CD4-positive, alpha-beta memory T cell (primary cell): ENCODE measurements around the gene ZNF268. TPM values are rescaled to one million over a fixed set of nuclear protein-coding genes. Genes with fewer than 3 reads are reported as not detected.

Source experiments
- CTCF ChIA-PET: fragments of 350-600 bp; sonication (Branson Sonifier 250); formaldehyde crosslinking; loops from one replicate; lab custom pipeline; 2021; ENCODE audit warnings: inconsistent platforms; ENCODE audit not compliant: partially characterized antibody; lab: Charles Lee
- POLR2A ChIA-PET: fragments of 350-600 bp; sonication (Branson Sonifier 250); formaldehyde crosslinking; loops from one replicate; lab custom pipeline; 2021; ENCODE audit not compliant: partially characterized antibody; lab: Charles Lee
- DNase-seq, 5 donors: peaks; one replicate each; pipeline versions ENCODE4 v3.0.0 to v3.0.0-alpha.2; 2020 to 2022; ENCODE audit warnings: mixed read lengths in 1 of 5
- H3K27ac ChIP-seq: one replicate; pipeline ENCODE4 v1.7.0; 2013; ENCODE audit warnings: low read depth, low read length
- H3K27me3 ChIP-seq: 2 replicates; pipeline ENCODE4 v1.7.0; 2013; ENCODE audit warnings: mild to moderate bottlenecking, low read length, moderate library complexity; ENCODE audit not compliant: insufficient read depth
- H3K36me3 ChIP-seq: 2 replicates; pipeline ENCODE4 v1.7.0; 2013; ENCODE audit warnings: mild to moderate bottlenecking, low read length, moderate library complexity; ENCODE audit not compliant: insufficient read depth
- H3K4me1 ChIP-seq: 2 replicates; pipeline ENCODE4 v1.7.0; 2013; ENCODE audit warnings: mild to moderate bottlenecking, low read length, moderate library complexity; ENCODE audit not compliant: insufficient read depth
- H3K4me3 ChIP-seq, 2 donors: one replicate each; pipeline ENCODE4 v1.7.0; 2013; ENCODE audit warnings: low read length in 2 of 2, mild to moderate bottlenecking in 1 of 2
- H3K9me3 ChIP-seq, 2 donors: one replicate each; pipeline ENCODE4 v1.7.0; 2013; ENCODE audit warnings: low read length in 2 of 2, control low read depth in 1 of 2; ENCODE audit not compliant: control insufficient read depth in 1 of 2
- H3K27ac Mint-ChIP-seq, 7 donors: one replicate each; pipeline ENCODE4 v1.8.0; 2020 to 2021; ENCODE audit warnings: mixed read lengths in 7 of 7, mild to moderate bottlenecking in 6 of 7, inconsistent platforms in 3 of 7, moderate library complexity in 3 of 7
- H3K27me3 Mint-ChIP-seq, 2 donors: one replicate each; pipeline ENCODE4 v1.8.0; 2020 to 2021; ENCODE audit warnings: mixed read lengths in 2 of 2
- H3K36me3 Mint-ChIP-seq, 2 donors: one replicate each; pipeline ENCODE4 v1.8.0; 2020 to 2021; ENCODE audit warnings: mixed read lengths in 2 of 2, inconsistent platforms in 1 of 2, mild to moderate bottlenecking in 1 of 2
- H3K4me1 Mint-ChIP-seq, 4 donors: one replicate each; pipeline ENCODE4 v1.8.0; 2020 to 2021; ENCODE audit warnings: mixed read lengths in 4 of 4, mild to moderate bottlenecking in 1 of 4
- H3K4me3 Mint-ChIP-seq, 8 donors: one replicate each; pipeline ENCODE4 v1.8.0; 2020 to 2021; ENCODE audit warnings: mixed read lengths in 8 of 8, mild to moderate bottlenecking in 7 of 8, moderate library complexity in 6 of 8, inconsistent platforms in 3 of 8
- H3K9me3 Mint-ChIP-seq, 8 donors: one replicate each; pipeline ENCODE4 v1.8.0; 2020 to 2021; ENCODE audit warnings: mixed read lengths in 8 of 8, mild to moderate bottlenecking in 5 of 8, inconsistent platforms in 3 of 8, moderate library complexity in 1 of 8
- intact Hi-C: fragments of 100-400 bp; cut with micrococcal nuclease; formaldehyde crosslinking; loops from one replicate; pipeline ENCODE4 v1.15.1; 2023
- polyA plus RNA-seq, 2 donors: library from polyadenylated mRNA; unstranded; fragments of 300-500 nt; fragmentation: Illumina TruSeq; gene quantifications; one replicate each; pipeline ENCODE4 v1.2.3, GENCODE V29; 2021
- total RNA-seq, 2 experiments: library from RNA; stranded (reverse); gene quantifications; one replicate each; pipeline ENCODE4 v1.2.3, GENCODE V29; 2021

ZNF268 gene
- total and polyA plus RNA-seq, 4 experiments from 2014 or later: 18.5 to 39.6 (median 27.2) TPM

- POLR2A ChIA-PET: no interaction called here
- peaks cover 0 to 3% of the 10 kb centered on the region in 2 donors for H3K27me3 Mint-ChIP-seq
- no peaks in the 10 kb centered on the region for H3K9me3 ChIP-seq
- no peaks in the 10 kb centered on the region for H3K27me3 ChIP-seq
- DNase-seq: no peak
- H3K4me3 Mint-ChIP-seq: peak overlapping the region in 1 of 8 donors; percentile 18
- CTCF ChIA-PET: no interaction called here
- peaks cover 0 to 31% (median 13%) of the 10 kb centered on the region in 8 donors for H3K9me3 Mint-ChIP-seq
- H3K27ac Mint-ChIP-seq: no peak overlapping the region
- H3K36me3 ChIP-seq: no peaks in the 10 kb centered on the region
- no peak overlapping the region for H3K4me3 ChIP-seq
- no peaks in the 10 kb centered on the region for H3K4me1 ChIP-seq
- intact Hi-C loops: no loop called here
- peaks cover 0 to 2% (median under 1%) of the 10 kb centered on the region in 4 donors for H3K4me1 Mint-ChIP-seq
- H3K36me3 Mint-ChIP-seq: peaks cover 0 to 4% of the 10 kb centered on the region in 2 donors
- H3K27ac ChIP-seq: no peak overlapping the region
Measured at GRCh38 chr12:133225527-133225926, 44.2 kb downstream of the ZNF268 start.

DNA sequence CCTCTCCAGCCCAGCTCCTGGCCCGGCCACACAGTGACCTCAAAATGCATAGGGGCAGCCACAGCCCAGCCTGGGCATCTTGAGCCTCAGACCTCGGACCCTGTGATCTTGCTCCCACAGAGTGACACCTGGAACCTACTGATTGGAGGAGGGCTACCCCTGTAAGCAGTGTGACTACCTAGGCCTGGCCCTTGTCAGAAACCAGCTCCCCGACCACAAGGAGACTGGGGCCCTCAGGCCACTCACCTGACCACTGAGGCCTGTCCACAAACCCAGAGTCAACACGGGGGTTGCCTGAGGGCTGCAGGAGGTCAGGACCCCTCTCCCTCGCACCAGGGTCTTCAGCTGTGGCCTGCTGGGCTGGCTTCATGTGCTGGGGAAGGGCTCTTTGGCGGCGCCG is 45.4 kb downstream of the ZNF268 start:
- POLR2A ChIA-PET: no interaction called here
- intact Hi-C loops: no loop called here
- peaks cover 0 to 22% (median 11%) of the 10 kb centered on the region in 8 donors for H3K9me3 Mint-ChIP-seq
- no peaks in the 10 kb centered on the region for H3K4me1 ChIP-seq
- H3K36me3 ChIP-seq: no peaks in the 10 kb centered on the region
- H3K4me3 Mint-ChIP-seq: no peak overlapping the region
- H3K9me3 ChIP-seq: no peaks in the 10 kb centered on the region
- no peak overlapping the region for H3K4me3 ChIP-seq
- H3K27me3 ChIP-seq: no peaks in the 10 kb centered on the region
- peaks cover 0 to 2% (median under 1%) of the 10 kb centered on the region in 4 donors for H3K4me1 Mint-ChIP-seq
- H3K36me3 Mint-ChIP-seq: peaks cover 0 to 3% of the 10 kb centered on the region in 2 donors
- CTCF ChIA-PET: no interaction called here
- no peak for DNase-seq
- H3K27ac ChIP-seq: no peak overlapping the region
- H3K27ac Mint-ChIP-seq: no peak overlapping the region
- H3K27me3 Mint-ChIP-seq: peaks cover 0 to 3% of the 10 kb centered on the region in 2 donors

DNA sequence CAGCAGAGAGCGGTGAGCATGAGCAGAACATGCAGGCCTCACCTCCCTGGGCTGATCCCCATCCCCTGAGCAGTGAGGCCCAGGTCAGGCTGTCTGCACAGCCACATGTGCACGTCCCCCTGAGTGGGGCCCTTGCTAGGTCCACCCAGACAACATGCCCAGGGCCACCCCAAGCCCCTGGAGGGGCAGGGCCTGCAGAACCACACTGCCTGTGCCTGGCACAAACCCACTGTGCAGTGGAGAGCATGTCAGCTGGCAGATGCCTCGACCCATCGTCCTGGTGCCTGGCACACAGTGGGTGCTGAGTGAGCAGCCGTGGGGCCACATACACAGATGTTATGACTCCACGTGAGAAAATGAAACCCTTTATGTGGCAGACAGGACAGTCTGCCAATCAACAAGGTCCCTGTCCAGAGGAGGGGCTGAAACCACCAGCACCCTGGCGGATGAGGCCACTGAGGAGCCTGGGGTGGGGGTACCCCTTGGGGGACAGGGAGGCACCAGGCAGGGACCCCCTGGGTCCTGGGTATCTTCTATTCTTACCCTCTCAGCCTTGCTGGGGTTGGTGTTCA is 46.1 kb downstream of the ZNF268 start:
- intact Hi-C loops: no loop called here
- no peaks in the 10 kb centered on the region for H3K9me3 ChIP-seq
- Mint-ChIP-seq H3K27me3 (peaks cover 0 to 3% of the 10 kb centered on the region in 2 donors), H3K27ac (no peak overlapping the region), H3K36me3 (no peaks in the 10 kb centered on the region), H3K4me3 (no peak overlapping the region), H3K9me3 (peaks cover 0 to 20% (median 10%) of the 10 kb centered on the region in 8 donors), H3K4me1 (peaks cover 0 to 2% (median under 1%) of the 10 kb centered on the region in 4 donors)
- H3K4me3 ChIP-seq: no peak overlapping the region
- ChIA-PET CTCF (no interaction called here), POLR2A (no interaction called here)
- H3K27ac ChIP-seq: no peak overlapping the region
- H3K4me1 ChIP-seq: no peaks in the 10 kb centered on the region
- H3K27me3 ChIP-seq: no peaks in the 10 kb centered on the region
- no peaks in the 10 kb centered on the region for H3K36me3 ChIP-seq
- DNase-seq: no peak

DNA sequence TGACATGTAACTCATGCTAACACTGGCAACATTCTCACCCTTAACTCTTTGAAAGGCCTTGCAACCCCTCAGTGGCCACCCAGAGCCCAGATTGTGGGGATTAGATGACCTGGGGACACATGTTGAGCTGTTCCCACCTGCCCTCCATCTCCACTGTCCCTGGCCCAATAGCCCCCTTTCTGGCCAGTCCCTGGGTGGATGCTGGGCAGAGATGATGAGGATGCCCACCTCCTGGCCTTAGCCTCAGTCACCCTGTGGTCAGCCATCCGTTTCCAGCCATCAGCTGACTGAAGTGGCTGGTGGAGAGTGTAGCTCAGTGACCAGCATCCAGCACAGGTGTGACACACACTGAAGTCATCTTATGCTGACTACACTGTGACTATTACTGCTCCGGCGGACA is 49.7 kb downstream of the ZNF268 start:
- ChIA-PET CTCF (no interaction called here), POLR2A (no interaction called here)
- Histone ChIP-seq H3K4me3 (no peak overlapping the region), H3K27ac (no peak overlapping the region), H3K9me3 (peaks cover 0 to 5% of the 10 kb centered on the region in 2 donors), H3K4me1 (no peaks in the 10 kb centered on the region), H3K27me3 (no peaks in the 10 kb centered on the region), H3K36me3 (no peaks in the 10 kb centered on the region)
- no peak overlapping the region for H3K4me3 Mint-ChIP-seq
- H3K36me3 Mint-ChIP-seq: no peaks in the 10 kb centered on the region
- peaks cover 0 to 2% (median under 1%) of the 10 kb centered on the region in 4 donors for H3K4me1 Mint-ChIP-seq
- intact Hi-C loops: no loop called here
- H3K9me3 Mint-ChIP-seq: peaks cover 2 to 18% (median 5%) of the 10 kb centered on the region in 8 donors
- H3K27me3 Mint-ChIP-seq: peaks cover 0 to 3% of the 10 kb centered on the region in 2 donors
- H3K27ac Mint-ChIP-seq: no peak overlapping the region
- DNase-seq: no peak

- H3K4me3 ChIP-seq: no peak overlapping the region
Measured at GRCh38 chr12:133233006-133233405, 51.7 kb downstream of the ZNF268 start.

DNA sequence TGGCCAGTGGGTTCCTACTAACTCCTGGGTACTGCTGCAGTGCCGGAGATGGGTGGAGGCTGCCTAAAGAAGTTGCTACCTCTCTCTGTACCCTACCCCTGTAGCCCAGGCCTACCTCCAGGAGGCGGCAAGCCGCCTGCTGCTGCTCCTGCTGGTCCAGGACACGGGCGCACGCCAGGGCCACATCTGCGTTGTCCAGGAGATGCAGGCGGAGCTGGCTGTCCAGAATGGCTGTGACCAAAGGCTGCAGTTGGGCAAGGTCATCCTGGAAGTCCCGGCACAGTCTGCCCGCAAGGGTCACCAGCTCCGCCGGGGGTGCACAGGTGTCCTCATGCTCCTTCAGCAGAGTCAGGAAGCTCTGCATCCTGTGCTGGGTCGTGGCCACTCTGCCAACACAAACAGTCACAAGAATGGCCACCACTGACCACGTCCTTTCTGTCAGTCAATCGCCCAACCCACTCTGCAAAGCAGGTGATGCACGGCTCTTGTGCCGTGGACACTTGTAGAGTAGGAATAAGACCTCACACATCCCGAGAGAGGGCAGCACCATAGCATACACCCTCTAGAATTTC is 52.8 kb downstream of the ZNF268 start:
- Mint-ChIP-seq H3K27me3 (peaks cover 0 to 3% of the 10 kb centered on the region in 2 donors), H3K4me1 (peaks cover 0 to 2% (median 0%) of the 10 kb centered on the region in 4 donors), H3K27ac (no peak overlapping the region), H3K4me3 (no peak overlapping the region), H3K9me3 (peaks cover 0 to 28% (median 12%) of the 10 kb centered on the region in 8 donors), H3K36me3 (no peaks in the 10 kb centered on the region)
- Histone ChIP-seq H3K4me3 (no peak overlapping the region), H3K27me3 (no peaks in the 10 kb centered on the region), H3K36me3 (no peaks in the 10 kb centered on the region), H3K9me3 (peaks cover 0 to 5% of the 10 kb centered on the region in 2 donors), H3K4me1 (no peaks in the 10 kb centered on the region), H3K27ac (no peak overlapping the region)
- POLR2A ChIA-PET: no interaction called here
- intact Hi-C loops: no loop called here
- CTCF ChIA-PET: no interaction called here
- no peak for DNase-seq

More at GRCh38 chr12:133233006-133233405, 51.7 kb downstream of the ZNF268 start:
- H3K9me3 Mint-ChIP-seq: peaks cover 2 to 22% (median 9%) of the 10 kb centered on the region in 8 donors
- H3K4me1 Mint-ChIP-seq: peaks cover 0 to 2% (median under 1%) of the 10 kb centered on the region in 4 donors
- POLR2A ChIA-PET: no interaction called here
- DNase-seq: no peak
- no peaks in the 10 kb centered on the region for H3K36me3 Mint-ChIP-seq
- no peak overlapping the region for H3K4me3 Mint-ChIP-seq
- H3K27ac ChIP-seq: no peak overlapping the region
- H3K36me3 ChIP-seq: no peaks in the 10 kb centered on the region
- H3K27me3 ChIP-seq: no peaks in the 10 kb centered on the region
- peaks cover 0 to 3% of the 10 kb centered on the region in 2 donors for H3K27me3 Mint-ChIP-seq
- intact Hi-C loops: no loop called here
- CTCF ChIA-PET: no interaction called here
- peaks cover 0 to 5% of the 10 kb centered on the region in 2 donors for H3K9me3 ChIP-seq
- H3K27ac Mint-ChIP-seq: no peak overlapping the region
- no peaks in the 10 kb centered on the region for H3K4me1 ChIP-seq

DNA sequence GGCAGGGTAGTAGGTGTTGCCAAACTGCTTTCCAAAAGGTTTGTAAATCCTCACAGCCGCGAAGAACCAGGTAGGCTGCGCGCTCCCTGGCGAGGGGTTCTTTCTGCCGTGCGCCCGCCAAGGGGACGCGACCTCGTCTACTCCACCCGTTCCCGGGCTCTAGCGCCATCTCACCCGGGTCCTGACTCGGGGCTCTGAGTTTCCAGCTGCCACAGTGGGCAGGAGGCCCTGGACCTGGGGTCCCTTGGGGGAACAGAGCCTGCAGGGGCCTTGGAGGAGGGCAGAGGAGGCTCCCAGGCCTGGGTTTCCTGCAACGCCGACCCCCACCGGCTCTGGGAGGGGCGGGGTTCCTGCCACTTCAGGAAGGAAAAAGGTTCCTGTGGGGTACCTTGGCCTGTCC is 53.7 kb downstream of the ZNF268 start:
- Mint-ChIP-seq H3K27ac (no peak overlapping the region), H3K9me3 (peaks cover 0 to 29% (median 18%) of the 10 kb centered on the region in 8 donors), H3K36me3 (no peaks in the 10 kb centered on the region), H3K4me3 (no peak overlapping the region), H3K27me3 (peaks cover 0 to 1% of the 10 kb centered on the region in 2 donors), H3K4me1 (no peaks in the 10 kb centered on the region)
- Histone ChIP-seq H3K4me1 (no peaks in the 10 kb centered on the region), H3K27me3 (no peaks in the 10 kb centered on the region), H3K27ac (no peak overlapping the region), H3K9me3 (peaks cover 0 to 5% of the 10 kb centered on the region in 2 donors), H3K4me3 (no peak overlapping the region), H3K36me3 (no peaks in the 10 kb centered on the region)
- no peak for DNase-seq
- ChIA-PET POLR2A (no interaction called here), CTCF (no interaction called here)
- intact Hi-C loops: no loop called here
